ENCODE results near the gene PBXIP1. TPM values are rescaled to one million over a fixed set of nuclear protein-coding genes. Genes with fewer than 3 reads are reported as not detected.

The PBXIP1 gene
- total and polyA plus RNA-seq, 10 of the 15 experiments (the other 5 are each of a cell fraction or from before 2014, with no cell fraction given): 0.63 to 25.6 (median 15.4) TPM

GRCh38 chr1:154982897-154983648, 27.2 kb upstream of the PBXIP1 start, which contains the start of gene FLAD1 (continued):
- TF ChIP-seq CUX1 (IDR thresholded peaks at IDR 0.05; ENCODE audit: insufficient replicate concordance, low read depth, low read length) (no peak), STAT1 (conservative IDR thresholded peaks at IDR 0.05) (0 out of 2 replicates have a peak, but pooled peaks have one; percentile 21), RAD51 (IDR thresholded peaks at IDR 0.05) (peak; percentile 97), PML (IDR thresholded peaks at IDR 0.05; ENCODE audit: low read length) (peak; percentile 82), HDAC6 (IDR thresholded peaks at IDR 0.05; ENCODE audit: unreplicated experiment) (no peak), ZNF274 (IDR thresholded peaks at IDR 0.05; ENCODE audit: insufficient read depth, insufficient read length) (no peak), TARDBP (IDR thresholded peaks at IDR 0.05; ENCODE audit: borderline replicate concordance) (no peak), GABPA (IDR thresholded peaks at IDR 0.05; ENCODE audit: low read depth) (peak; percentile 95), HDAC2 (IDR thresholded peaks at IDR 0.05) (no peak), NKRF (conservative IDR thresholded peaks at IDR 0.05) (peak; percentile 64), IKZF2 (IDR thresholded peaks at IDR 0.05) (peak; percentile 19 to 86; a peak in 3 of 4 replicates), RAD21 (IDR thresholded peaks at IDR 0.05; ENCODE audit: insufficient read depth, low read depth, low read length) (no peak), JUNB (IDR thresholded peaks at IDR 0.05) (no peak), SP1 (IDR thresholded peaks at IDR 0.05; ENCODE audit: low read depth, low read length) (peak; percentile 99), CHD2 (IDR thresholded peaks at IDR 0.05; ENCODE audit: borderline replicate concordance, low read depth, low read length) (peak; percentile 98), BCL3 (IDR thresholded peaks at IDR 0.05; ENCODE audit: borderline replicate concordance, insufficient read depth, low read depth, low read length, poor library complexity, severe bottlenecking) (no peak), NFYA (IDR thresholded peaks at IDR 0.05; ENCODE audit: borderline replicate concordance, low read depth, low read length) (peak; percentile 99), TCF3 (IDR thresholded peaks at IDR 0.05; ENCODE audit: borderline replicate concordance, insufficient read depth, low read depth, low read length) (no peak), HSF1 (IDR thresholded peaks at IDR 0.05; ENCODE audit: low read depth, low read length) (0 out of 2 replicates have a peak, but pooled peaks have one; percentile 51), POLR2AphosphoS5 (IDR thresholded peaks at IDR 0.05; ENCODE audit: low read length) (peak; percentile 85), ZNF217 (IDR thresholded peaks at IDR 0.05) (no peak)
